22Rv1 (cell line): ENCODE data around the gene EEIG2.

ENCODE experiments used
- H3K27ac ChIP-seq: fragments of 450-650 bp; 2 replicates; pipeline ENCODE4 v1.5.1; 2017
- CTCF ChIP-seq: fragments of 450-650 bp; IDR thresholded peaks from 2 replicates; pipeline ENCODE4 v1.5.1; 2017; ENCODE audit warnings: mild to moderate bottlenecking
- ZFX ChIP-seq: fragments of 450-650 bp; IDR thresholded peaks from 2 replicates; pipeline ENCODE4 v1.6.1; 2017; ENCODE audit warnings: antibody characterized with exemption, borderline replicate concordance

Gene EEIG2

DNA sequence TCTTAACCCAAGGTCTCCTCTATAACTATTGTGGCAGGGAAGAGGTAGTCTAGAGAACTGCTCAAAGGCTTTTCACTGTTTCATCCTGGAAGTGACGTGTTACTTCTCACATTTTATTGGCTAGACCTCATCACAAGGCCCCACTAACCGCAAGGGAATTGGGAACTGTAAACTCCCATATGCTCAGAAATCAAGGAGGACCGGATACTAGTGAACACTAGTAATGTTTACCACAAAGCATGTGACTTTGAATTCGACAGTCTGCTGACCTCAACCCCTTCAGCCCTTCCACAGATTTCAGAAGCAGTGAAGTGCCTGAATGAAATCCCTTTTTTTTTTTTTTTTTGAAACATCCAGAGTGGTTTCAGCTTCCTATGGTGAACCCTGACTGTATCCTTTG is 3.4 kb upstream of the EEIG2 start:
- TF ChIP-seq CTCF (no peak), ZFX (no peak)
- H3K27ac ChIP-seq, result no peak overlapping the region

DNA sequence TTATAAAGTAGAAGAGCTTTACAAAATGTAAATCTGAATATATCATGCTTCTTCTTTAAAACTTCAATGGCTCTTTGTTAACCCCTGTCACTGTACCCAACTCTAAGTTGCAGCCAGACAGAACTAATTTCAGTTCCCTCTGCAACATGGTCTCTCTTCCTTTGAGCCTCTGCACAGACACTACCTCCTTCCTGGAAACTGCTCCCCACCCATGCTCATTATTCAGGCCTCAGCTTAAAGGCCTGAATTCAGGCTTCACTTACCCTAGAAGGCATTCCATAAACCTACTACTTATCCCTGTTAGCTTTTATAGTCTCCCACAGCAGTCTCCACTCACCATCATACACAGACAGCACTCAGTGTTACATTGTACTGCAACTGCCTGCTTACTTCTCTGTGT is 2.6 kb upstream of the EEIG2 start:
- TF ChIP-seq ZFX, result no peak
- TF ChIP-seq CTCF, result no peak
- no peak overlapping the region for H3K27ac ChIP-seq

DNA sequence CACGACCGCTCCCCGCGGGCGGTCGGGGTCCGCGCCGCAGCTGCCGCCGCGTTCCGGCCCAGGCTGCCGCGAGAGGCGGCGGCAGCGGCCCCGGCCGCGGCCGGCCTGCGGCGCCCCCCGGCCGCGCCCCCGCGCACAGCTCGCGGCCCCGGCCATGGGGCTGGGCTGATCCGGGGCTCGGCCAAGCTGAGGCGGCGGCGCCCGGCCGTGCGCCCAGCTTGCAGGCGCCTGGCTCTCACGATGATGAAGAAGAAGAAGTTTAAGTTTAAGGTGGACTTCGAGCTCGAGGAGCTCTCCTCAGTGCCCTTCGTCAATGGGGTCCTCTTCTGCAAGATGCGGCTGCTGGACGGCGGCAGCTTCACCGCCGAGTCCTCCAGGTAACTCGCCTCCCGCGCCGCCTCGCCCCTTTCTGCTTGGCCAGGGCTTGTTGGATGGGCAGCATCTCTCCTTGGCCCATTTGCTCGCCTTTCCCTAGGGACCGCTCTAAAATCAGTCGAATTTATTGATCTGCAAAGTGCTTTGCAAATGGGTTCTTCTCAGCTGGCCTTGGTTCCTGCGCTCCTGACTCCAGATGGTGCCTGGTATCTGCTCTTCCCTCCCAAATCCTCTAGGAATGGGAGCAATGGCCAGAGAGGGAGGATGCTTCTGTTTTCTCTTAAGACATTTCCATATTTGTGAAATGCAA is 431 bp downstream of the EEIG2 start:
- no peak for TF ChIP-seq ZFX
- TF ChIP-seq CTCF, result peak; percentile 62
- peak overlapping the region; percentile 55 for H3K27ac ChIP-seq

- H3K27ac ChIP-seq, result peak overlapping the region; percentile 55
- TF ChIP-seq CTCF (no peak), ZFX (no peak)
Observed at GRCh38 chr1:108560874-108561459, 1.1 kb downstream of the EEIG2 start.

GRCh38 chr1:108561689-108562326 is 1.9 kb downstream of the EEIG2 start:
- no peak for TF ChIP-seq ZFX
- peak; percentile 93 for TF ChIP-seq CTCF
- H3K27ac ChIP-seq, result peak overlapping the region; percentile 55

DNA sequence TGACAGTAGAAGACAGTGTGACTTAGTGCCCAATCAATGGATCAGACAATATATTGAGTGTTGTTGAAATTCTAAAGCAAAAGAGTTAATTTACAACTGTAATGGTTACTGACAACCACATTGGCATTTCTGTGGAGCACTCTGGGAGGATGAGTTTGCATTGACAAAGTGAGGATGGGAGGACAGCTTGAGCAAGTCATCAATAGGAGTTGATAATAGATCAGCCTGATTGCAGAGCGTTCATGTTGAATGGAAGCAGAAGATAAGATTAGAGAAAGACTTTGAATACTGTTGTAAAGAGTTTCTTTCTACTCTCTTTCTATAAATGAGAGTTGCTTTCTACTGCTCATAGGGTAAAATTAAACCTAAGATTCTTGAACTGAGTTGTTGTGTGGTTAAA is 3.9 kb downstream of the EEIG2 start:
- no peak overlapping the region for H3K27ac ChIP-seq
- TF ChIP-seq ZFX (no peak), CTCF (no peak)

- no peak for TF ChIP-seq ZFX
- no peak for TF ChIP-seq CTCF
- no peak overlapping the region for H3K27ac ChIP-seq
Observed at GRCh38 chr1:108565081-108565480, 5.2 kb downstream of the EEIG2 start.
